CD4-positive, alpha-beta T cell (primary cell): ENCODE results near the gene CCDC12. TPM values are rescaled to one million over a fixed set of nuclear protein-coding genes. Genes with fewer than 3 reads are reported as not detected.

Source experiments
- ATAC-seq: fragments of 200-7000 bp; cut with Tn5 transposase; one replicate; pipeline ENCODE4 v1.10.0; 2022; ENCODE audit warnings: mild to moderate bottlenecking; ENCODE audit not compliant: poor library complexity
- CTCF ChIA-PET: fragments of 350-600 bp; sonication (Branson Sonifier 250); formaldehyde crosslinking; loops from one replicate; lab custom pipeline; 2021; ENCODE audit warnings: antibody characterized with exemption, inconsistent platforms; lab: Charles Lee
- POLR2A ChIA-PET: fragments of 350-600 bp; sonication (Branson Sonifier 250); formaldehyde crosslinking; loops from one replicate; lab custom pipeline; 2021; ENCODE audit warnings: antibody characterized with exemption, inconsistent platforms; lab: Charles Lee
- DNase-seq, 14 experiments: peaks; one replicate each; pipeline ENCODE4 v3.0.0-alpha.2; 2013 to 2020; ENCODE audit warnings: mixed read lengths in 2 of 14
- H3K27ac ChIP-seq, 2 donors: one replicate each; pipeline versions ENCODE4 v1.5.1 to v1.7.0; 2013; ENCODE audit warnings: low read length in 2 of 2, low read depth in 1 of 2, mild to moderate bottlenecking in 1 of 2
- H3K27me3 ChIP-seq, 2 experiments: 1 replicate in 1 of 2; 2 replicates in 1 of 2; pipeline versions ENCODE4 v1.6.1 to v1.7.0; 2013; ENCODE audit warnings: low read length in 2 of 2, control low read depth in 1 of 2, mild to moderate bottlenecking in 1 of 2, moderate library complexity in 1 of 2; ENCODE audit not compliant: insufficient read depth in 2 of 2, control insufficient read depth in 1 of 2
- H3K36me3 ChIP-seq: one replicate; pipeline ENCODE4 v1.6.1; 2013; ENCODE audit warnings: low read length, control low read depth; ENCODE audit not compliant: insufficient read depth
- H3K4me1 ChIP-seq: one replicate; pipeline ENCODE4 v1.6.1; 2013; ENCODE audit warnings: low read length, control low read depth; ENCODE audit not compliant: insufficient read depth
- H3K4me3 ChIP-seq: one replicate; pipeline ENCODE4 v1.5.1; 2013; ENCODE audit warnings: mild to moderate bottlenecking, low read length, moderate library complexity
- H3K9me3 ChIP-seq, 2 experiments: 1 replicate in 1 of 2; 2 replicates in 1 of 2; pipeline versions ENCODE4 v1.6.1 to v1.7.0; 2013; ENCODE audit warnings: low read length in 2 of 2, mild to moderate bottlenecking in 2 of 2, control low read depth in 1 of 2, moderate library complexity in 1 of 2; ENCODE audit not compliant: control insufficient read depth in 1 of 2, insufficient read depth in 1 of 2
- H3K27ac Mint-ChIP-seq: one replicate; pipeline ENCODE4 v1.8.0; 2020; ENCODE audit warnings: mixed read lengths
- H3K27me3 Mint-ChIP-seq: one replicate; pipeline ENCODE4 v1.8.0; 2021; ENCODE audit warnings: mixed read lengths
- H3K36me3 Mint-ChIP-seq: one replicate; pipeline ENCODE4 v1.8.0; 2021; ENCODE audit warnings: low read depth, mixed read lengths
- H3K4me1 Mint-ChIP-seq: one replicate; pipeline ENCODE4 v1.8.0; 2021; ENCODE audit warnings: low read depth, mixed read lengths
- H3K4me3 Mint-ChIP-seq: one replicate; pipeline ENCODE4 v1.8.0; 2020; ENCODE audit warnings: mild to moderate bottlenecking, mixed read lengths
- H3K9me3 Mint-ChIP-seq: one replicate; pipeline ENCODE4 v1.8.0; 2020; ENCODE audit warnings: mixed read lengths
- CTCF ChIP-seq: fragments of 200-600 bp; IDR thresholded peaks from one replicate; pipeline ENCODE4 v1.8.0; 2022; ENCODE audit warnings: antibody characterized with exemption, mild to moderate bottlenecking
- intact Hi-C, 2 experiments: fragments of 100-400 bp; cut with DNase I in 1 of 2; cut with micrococcal nuclease in 1 of 2; formaldehyde crosslinking; loops; one replicate each; pipeline versions ENCODE4 v1.15.1 to v1.9.0; 2023 to 2025; cut with DNase I, micrococcal nuclease
- total RNA-seq, 174 experiments: library from RNA in 2 of 174; stranded (reverse) in 2 of 174; gene quantifications; one replicate each; pipeline ENCODE4 v1.2.3 and lab custom pipeline; 2021 to 2026

The CCDC12 gene
- total RNA-seq, 2 experiments from 2014 or later: 57.5 to 59.5 TPM

GRCh38 chr3:46926871-46927717 lies 49.5 kb downstream of the CCDC12 start:
- H3K36me3 Mint-ChIP-seq: peaks cover 82% of the 10 kb centered on the region
- H3K27me3 Mint-ChIP-seq: no peaks in the 10 kb centered on the region
- peak overlapping the region; percentile 31 for H3K4me3 Mint-ChIP-seq
- peak overlapping the region; percentile 77 for H3K27ac Mint-ChIP-seq
- H3K27ac ChIP-seq: peak overlapping the region in 1 of 2 donors; percentile 41
- ATAC-seq (peak; percentile 50), DNase-seq (peak in 4 of 14 experiments; percentile 33 to 57 (median 48))
- H3K4me1 Mint-ChIP-seq: peaks cover 70% of the 10 kb centered on the region
- no peaks in the 10 kb centered on the region for H3K27me3 ChIP-seq
- no peaks in the 10 kb centered on the region for H3K9me3 Mint-ChIP-seq
- peaks cover 75% of the 10 kb centered on the region for H3K4me1 ChIP-seq
- no peak for TF ChIP-seq CTCF
- POLR2A ChIA-PET: interaction anchor here (1.0 kb wide), 1 partner anchor 69 kb away, joined by 4 read pairs; no protein-coding TSS in a partner anchor
- peaks cover 51% of the 10 kb centered on the region for H3K36me3 ChIP-seq
- CTCF ChIA-PET: interaction anchor here (1.2 kb wide), 1 partner anchor 53 kb away, joined by 3 read pairs; no protein-coding TSS in a partner anchor
- no peak overlapping the region for H3K4me3 ChIP-seq
- intact Hi-C loops: no loop called here
- H3K9me3 ChIP-seq: peaks cover 0 to 3% of the 10 kb centered on the region in 2 experiments

GRCh38 chr3:46926447-46926846 lies 50.1 kb downstream of the CCDC12 start:
- CTCF ChIA-PET: interaction anchor here (1.2 kb wide), 1 partner anchor 54 kb away, joined by 3 read pairs; no protein-coding TSS in a partner anchor

More at GRCh38 chr3:46926447-46926846, 50.1 kb downstream of the CCDC12 start:
- H3K9me3 ChIP-seq: peaks cover 0 to 3% of the 10 kb centered on the region in 2 experiments
- H3K4me1 ChIP-seq: peaks cover 69% of the 10 kb centered on the region
- intact Hi-C loops: no loop called here
- DNase-seq: no peak
- Mint-ChIP-seq H3K4me3 (no peak overlapping the region), H3K27ac (peak overlapping the region; percentile 77), H3K27me3 (no peaks in the 10 kb centered on the region), H3K9me3 (no peaks in the 10 kb centered on the region), H3K36me3 (peaks cover 82% of the 10 kb centered on the region), H3K4me1 (peaks cover 63% of the 10 kb centered on the region)
- H3K36me3 ChIP-seq: peaks cover 57% of the 10 kb centered on the region
- POLR2A ChIA-PET: interaction anchor here (1.0 kb wide), 1 partner anchor 70 kb away, joined by 4 read pairs; no protein-coding TSS in a partner anchor
- peak overlapping the region in 1 of 2 donors; percentile 41 for H3K27ac ChIP-seq
- no peak for ATAC-seq
- no peaks in the 10 kb centered on the region for H3K27me3 ChIP-seq
- no peak for TF ChIP-seq CTCF
- H3K4me3 ChIP-seq: no peak overlapping the region
